HG03135 (cell line): ENCODE results near the gene PPOX.

Experiments used
- ATAC-seq: cut with Tn5 transposase; IDR thresholded peaks from one replicate; pipeline ENCODE4 v1.9.1; 2021; ENCODE audit warnings: mild to moderate bottlenecking, moderate library complexity; ENCODE audit not compliant: unreplicated experiment

PPOX gene

GRCh38 chr1:161219078-161219892, 53.1 kb downstream of the PPOX start:
- no peak for ATAC-seq

DNA sequence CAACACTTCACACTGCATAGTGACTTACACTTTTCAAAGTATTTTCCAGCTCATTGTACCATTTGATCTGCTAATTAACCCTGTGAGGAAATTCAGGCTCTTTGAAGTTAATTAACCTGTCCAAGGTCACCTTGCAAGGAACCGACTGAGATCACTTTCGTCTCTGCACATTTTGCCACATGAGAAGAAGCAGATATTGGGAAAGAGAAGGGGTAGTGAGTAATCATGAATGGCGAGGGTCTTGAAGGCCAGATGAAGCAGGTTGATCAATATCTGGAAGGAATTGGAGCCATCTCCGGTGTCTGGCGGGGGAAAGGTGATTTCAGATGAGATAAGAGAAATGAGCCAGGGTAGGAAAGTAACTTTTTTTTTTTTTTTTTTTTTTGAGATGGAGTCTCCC, 53.8 kb downstream of the PPOX start:
- no peak for ATAC-seq
